H4 (cell line): ENCODE results near the gene NEMP2. TPM values are rescaled to one million over a fixed set of nuclear protein-coding genes. Genes with fewer than 3 reads are reported as not detected.
"Not testable (repeated sequence)": the region's sequence is repeated elsewhere in the genome, so short reads cannot be mapped to it uniquely, and the experiment has no call there.

ENCODE experiments used
- DNase-seq: peaks from one replicate; pipeline ENCODE4 v3.0.0-alpha.2; 2015; ENCODE audit warnings: low spot score
- total RNA-seq: library from RNA; depleted of rRNA; stranded (reverse); fragments of >200 nt; shearing (Covaris generic); gene quantifications from 2 replicates; pipeline ENCODE4 v1.2.3, GENCODE V29; 2014

NEMP2 gene
- total RNA-seq, 1 experiment from 2014 or later = 14.6 TPM

DNA sequence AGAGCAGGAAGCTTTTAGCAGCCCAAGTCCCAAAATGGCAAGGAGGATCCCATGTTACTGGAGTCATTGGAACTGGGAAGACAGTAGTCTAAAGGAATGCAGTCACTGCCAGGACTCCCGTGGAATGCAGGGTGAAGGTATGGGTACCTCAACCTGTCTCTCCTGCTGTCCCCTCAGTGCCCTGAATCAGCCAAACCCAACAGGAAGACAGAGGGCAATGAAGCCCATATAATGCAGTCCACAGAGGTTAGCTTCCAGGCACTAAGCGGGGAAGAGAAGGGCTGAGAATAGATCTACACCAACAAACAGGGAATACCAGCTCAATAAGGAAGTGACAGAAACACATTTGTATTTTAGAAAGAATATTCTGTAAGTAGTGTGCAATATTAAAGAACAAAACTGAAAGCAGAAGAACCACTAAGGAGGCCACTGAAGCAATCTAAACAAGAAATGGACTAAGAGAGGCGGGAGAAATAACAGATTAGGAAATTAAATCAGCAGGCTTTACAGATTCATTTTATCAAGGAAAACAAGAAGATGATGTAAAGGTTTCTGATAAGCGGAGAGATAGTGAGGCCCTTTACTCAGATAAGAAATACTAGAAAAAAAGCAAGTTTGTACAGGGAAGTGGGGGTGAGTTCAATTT is 8.3 kb downstream of the NEMP2 start:
- DNase-seq = no peak

DNA sequence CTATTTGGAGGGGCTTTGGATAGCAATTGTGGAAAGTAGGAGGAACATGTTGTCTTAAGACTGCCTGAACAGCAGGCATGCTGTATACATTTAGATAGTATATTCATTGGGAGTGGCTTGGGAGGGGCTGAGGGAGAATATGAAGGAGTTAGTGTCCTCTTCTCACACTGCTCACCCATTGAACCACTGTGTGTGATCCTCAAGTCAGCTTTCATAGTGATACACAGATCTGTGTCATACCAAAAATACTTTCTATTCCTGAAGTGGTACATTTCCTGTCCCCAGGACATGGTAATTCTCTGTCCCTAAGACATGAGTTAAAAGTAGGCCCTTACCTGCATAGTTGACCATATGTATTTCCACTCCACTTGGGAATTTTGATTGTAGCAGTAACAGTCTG is 9.6 kb downstream of the NEMP2 start:
- no peak for DNase-seq

DNA sequence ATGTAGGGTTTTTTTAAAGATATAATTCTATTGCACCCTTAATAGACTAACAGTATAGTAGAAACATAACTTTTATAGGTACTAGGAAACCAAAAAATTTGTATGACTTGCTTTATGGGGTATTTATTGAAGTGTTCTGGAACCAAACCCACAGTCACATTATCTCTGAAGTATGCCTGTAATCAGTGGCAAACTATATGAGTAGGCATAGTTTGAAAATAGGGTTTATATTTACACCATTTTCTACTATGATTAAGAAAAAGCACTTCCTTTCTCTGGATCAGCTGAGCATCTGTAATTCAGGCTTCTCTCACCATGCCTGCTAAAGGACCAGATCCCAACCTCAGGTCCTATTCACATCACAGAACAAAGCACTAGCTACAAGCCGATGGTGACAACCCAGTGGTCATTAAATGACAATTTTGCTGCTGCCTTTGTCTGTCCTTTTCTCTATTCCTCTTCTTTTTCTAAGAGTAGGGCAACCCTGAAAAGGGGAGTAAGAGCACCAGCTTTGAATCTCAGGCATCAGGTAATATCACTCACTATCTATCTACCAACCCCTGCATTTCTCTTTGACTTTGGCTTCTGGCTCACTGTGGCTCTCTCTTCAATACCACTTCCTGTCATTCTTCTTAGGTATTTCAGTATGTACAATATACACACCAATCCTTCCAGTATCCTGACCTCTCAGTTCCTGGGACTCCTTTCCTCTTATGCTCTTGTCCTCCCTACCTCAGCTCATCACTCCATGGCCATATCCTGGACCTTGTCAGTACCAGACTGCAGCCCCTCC is 14.4 kb downstream of the NEMP2 start:
- no peak for DNase-seq

DNA sequence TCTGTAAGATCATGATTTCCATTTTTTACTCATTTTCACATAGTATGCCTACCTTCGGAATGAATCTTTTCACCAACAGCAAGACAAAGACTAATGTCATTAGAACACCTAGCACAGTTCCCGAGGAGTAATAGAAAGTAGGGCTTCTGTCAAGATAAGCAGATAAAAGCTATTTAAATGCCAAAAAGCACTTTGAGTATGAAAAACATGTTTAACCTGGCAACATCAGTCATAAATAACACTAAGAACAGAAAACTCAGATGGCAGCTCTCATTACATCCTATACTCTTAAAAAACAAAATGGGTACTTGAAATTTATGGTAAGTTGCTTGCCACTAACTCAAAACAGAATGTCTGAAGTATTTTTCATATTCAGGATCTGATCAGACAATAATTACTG is 17.1 kb downstream of the NEMP2 start:
- DNase-seq = no peak

DNA sequence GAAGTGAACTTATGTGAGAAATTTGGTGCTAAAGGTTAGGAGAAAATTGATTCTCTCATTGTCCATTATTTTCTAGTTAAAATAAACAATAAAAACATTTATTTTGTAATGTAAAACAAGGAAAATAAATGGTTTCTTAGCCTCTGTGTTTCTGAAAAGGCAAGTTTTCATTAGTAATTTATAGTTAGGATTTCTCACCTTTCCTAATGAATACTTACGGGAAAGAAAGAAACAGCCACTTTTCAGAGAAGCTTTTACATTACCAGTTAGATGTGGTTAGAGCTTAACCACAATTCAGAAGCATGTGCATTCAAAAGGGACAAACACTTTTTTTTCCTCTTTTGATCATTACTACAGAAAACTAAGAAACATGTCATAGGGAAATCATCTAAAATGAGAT is 18.8 kb downstream of the NEMP2 start:
- DNase-seq = no peak

DNA sequence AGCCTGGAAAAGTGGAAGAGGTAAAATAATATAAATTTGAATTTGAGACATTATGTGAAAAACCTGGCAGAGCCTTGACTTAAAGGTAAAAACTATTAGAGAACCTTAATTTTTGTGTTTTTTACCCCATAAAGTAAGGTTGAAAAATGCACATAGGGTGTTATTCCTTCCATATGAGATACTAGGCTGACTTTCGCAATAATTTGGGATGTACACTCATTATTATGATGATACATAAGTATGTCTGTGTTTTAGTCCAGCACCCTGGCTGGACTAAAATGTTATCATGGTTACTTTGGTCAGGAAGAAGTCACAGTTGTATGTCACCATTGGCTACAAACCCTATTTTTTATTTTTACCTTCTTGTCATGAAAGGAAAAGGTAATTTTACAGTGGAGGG is 19.8 kb downstream of the NEMP2 start:
- DNase-seq = no peak

DNA sequence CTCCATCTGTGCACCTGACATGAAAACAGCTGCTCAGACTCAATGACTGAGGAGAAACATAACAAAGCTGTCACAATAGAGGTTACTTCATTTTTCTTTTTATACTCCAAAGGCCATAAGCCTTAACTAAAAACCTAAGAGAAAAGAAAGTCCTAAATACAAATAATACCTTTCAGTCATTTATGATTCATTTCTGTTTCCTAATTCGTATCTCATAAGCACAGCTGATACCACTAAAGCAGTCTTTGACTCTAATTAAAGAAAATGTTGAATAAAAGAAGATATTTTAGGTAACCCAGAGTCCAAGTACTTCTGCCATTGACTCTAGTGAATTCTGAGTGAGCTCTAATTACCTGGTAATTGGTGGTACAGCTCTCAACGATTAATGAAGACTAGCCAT is 20.6 kb downstream of the NEMP2 start:
- no peak for DNase-seq

DNA sequence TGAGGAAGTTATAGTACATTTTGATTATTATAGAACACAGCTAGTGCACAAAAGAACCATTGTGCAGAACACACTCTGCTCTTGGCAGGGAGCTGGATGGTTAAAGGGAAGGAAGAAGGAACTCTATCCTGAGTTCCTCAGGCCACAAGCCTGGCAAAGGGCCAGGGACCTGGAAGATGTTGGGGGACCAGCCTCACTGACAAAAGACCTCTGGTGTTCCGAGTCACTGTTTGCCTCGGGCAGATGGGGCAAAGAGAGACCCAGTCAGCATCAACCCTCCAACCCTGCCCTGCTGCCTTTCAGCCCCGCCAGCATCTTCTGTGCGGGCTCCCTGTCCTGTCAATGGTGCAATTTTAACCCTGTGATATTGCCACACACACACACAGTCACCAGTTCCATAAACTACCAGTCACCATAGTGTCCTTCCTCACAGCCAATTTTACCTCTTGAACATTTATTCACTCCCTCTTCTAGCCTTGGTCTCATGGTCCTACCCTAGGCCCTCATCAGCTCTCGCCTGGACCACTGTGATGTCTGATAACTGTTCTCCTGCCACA is 21.9 kb downstream of the NEMP2 start:
- no peak for DNase-seq

DNA sequence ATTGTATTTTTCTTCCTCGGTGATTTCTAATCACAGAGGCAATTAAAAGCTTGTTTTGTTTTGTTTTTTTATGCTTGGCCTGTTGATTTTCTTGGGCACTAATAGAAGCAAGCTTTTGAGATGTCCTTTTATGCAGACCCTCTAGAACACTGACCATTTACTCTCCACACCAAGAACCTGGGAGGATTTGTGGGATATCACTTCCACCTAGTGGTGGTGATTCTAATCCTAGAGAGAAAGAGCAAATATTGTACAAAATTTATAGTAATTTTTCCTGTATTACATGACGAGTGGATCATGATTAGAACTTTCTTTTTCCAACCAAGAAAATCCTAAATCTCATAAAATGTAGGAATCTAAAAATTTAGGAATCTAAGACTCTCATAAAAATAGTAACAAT is 23.4 kb downstream of the NEMP2 start:
- no peak for DNase-seq

DNA sequence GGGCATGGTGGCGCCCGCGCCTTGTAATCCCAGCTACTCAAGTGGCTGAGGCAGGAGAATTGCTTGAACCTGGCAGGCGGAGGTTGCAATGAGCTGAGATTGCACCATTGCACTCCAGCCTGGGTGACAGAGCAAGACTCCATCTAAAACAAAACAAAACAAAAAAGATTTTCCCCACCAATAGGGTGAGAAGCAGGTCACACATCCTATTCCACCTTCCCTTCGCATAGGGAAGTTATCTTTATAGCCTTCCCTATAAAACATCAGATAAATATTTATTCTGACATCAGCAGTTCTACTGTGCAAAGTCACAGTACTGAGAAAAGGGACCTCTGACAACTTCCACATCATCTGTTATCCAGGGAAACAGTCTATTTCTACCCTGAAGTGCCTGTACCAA is 24.6 kb downstream of the NEMP2 start:
- not testable (repeated sequence) for DNase-seq

DNA sequence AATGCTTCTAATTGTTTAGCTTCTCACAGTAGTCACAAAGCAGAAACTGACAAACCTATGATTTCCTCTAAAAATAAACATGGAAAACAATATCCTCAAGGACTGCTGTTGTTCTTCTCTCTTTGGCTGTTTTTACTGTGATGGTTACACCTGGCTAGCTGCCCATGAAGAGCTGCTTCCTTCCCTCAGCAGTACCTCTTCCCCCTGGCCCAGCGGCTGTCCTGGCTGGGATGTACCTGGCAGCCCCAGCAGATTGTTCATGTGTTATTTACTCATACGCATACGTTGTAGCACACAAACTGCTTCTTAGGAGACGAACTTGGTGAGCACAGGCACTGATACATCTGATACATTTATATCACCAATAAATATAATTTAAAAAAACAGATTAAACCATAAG is 27.4 kb downstream of the NEMP2 start:
- no peak for DNase-seq

DNA sequence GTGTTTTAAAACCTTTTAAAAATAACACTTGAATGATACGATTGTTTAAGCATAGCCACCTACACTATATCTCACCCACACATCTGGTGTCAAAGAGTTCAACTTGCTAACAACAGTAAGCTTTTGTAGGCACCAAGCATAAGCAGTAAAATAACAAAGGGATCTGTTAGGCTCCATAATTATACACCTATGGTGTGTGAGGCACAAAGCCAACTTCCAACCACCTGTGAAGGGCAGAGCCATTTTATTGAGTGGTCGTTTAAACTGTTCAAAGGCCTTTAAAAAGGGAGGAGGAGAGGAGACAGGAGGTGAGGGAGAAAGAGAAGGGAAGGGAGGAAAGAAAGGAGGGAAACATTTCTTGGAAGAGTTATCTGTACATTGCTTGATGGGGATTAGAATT is 27.9 kb downstream of the NEMP2 start:
- no peak for DNase-seq

DNA sequence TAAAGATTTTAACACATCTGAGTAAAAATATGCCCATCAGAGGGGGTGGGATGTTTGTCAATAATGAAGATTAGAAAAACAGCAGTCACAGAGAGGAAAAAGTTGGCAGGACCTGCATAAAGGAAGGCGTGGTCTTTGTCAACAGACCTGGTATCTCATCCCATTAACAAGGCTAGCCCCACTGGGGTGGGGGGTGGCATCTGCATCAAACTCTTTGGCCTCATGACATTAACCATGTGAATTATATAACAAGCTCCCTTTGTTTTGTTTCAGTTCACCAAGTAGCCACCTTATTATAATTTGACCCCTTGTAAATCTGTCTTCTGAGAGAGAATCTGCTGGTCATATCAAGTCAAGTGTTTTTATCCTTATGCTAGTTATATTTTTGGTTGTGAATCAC is 28.8 kb downstream of the NEMP2 start:
- DNase-seq = no peak

DNA sequence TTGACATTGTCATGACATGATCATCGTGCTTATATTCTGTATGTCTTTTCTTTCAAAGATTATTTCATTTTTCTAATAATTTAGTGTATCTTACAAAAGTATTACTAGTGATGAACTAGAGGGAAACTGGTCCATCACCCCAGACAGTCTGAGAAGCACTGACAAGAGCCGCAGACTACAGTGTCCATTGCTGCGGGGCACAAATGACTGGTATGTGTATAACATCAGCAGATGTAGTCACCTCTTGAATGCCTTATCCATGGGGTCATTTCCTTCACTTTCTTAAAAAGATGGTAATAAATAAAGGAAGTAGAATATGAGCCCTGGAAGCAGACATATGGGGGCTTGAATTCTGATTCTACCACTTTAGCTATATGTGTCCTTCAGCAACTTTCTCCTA is 29.6 kb downstream of the NEMP2 start:
- DNase-seq = no peak

DNA sequence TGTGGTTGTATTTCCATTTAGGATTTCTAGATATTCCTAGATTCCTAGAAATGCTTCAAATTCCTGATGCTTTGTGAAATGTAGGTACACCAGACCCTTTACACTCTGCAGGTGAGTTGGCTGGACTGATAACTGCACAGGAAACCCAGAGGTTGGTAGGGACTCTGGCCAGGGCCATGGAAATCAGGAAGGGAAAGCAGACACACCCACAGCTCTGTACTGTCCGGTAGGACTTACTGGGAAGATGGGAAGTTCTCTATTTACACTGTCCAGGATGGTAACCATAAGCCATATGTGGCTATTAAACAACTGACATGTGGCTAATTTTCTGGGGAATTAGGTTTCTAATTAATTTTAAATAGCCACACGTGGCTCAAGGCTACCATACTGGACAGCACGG is 31.4 kb downstream of the NEMP2 start:
- DNase-seq = no peak

DNA sequence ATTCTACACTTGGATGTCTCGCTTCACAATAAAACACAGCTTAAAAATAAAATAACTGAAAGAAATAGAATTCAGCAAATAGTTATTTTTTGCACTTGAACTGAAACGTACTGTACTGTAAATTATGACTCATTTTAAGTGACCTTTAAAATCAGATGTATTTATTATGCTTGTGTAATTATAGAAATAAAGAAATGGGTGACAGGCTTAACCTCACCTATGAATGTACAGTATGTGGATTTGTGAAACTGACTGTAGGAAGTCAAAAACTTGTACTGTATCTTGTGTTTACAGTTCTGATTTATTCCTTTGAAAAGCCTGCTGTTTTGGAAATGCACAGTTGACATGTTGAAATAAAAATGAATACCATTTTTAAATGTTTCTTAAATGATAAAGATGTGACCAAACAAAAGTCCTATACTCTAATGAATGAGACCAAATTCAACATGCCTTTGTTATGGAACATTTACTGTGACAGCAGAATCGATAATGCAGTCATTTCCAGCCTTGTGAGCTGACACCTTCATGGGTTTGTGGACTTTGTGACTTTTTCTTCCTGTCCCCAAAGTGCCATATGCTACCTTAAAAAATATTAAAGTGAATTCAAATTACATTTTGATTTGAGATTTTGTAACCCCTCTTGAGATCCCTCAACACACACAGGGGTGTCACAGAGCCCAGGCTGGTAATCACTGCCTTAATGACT is 32.7 kb downstream of the NEMP2 start:
- DNase-seq = no peak

DNA sequence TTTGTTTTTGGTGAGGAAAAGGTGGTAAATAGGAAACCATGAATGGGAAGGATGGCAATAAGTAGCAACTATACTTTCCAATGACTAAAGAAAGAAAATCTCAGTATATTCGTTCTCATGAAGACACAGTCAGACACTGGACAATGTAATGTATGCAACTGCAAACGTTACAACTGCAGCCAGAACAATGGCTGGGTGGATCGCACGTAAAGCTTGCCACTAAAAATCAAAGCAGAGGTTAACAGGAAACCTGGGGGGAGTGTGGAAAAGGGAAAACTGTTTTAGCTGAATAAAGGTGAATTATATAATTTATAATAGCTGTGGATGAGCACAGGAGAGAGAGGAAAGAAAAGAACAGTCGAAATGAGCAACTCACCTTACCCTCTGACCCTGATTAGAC is 33.3 kb downstream of the NEMP2 start:
- DNase-seq = no peak

DNA sequence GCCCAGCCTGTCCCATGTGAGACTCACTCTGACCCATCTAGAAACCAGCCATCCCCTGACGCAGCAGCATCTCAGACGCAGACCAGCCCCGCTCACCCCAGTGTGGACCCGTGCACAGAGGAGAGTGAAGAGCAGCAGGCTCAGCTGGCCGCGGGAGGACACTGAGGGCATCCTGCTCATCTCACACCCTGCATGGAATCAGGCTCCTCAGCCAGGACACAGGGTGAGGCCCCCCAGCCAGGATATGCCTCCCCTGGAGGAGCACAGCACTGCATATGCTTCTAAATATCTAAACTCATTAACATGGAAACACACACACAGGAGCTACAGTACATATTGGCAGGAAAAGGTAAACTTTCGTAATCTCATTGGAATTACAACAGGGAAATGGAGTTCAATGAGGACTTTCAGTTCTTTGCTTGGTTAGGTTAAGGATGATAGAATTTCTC is 34.4 kb downstream of the NEMP2 start:
- DNase-seq = no peak

DNA sequence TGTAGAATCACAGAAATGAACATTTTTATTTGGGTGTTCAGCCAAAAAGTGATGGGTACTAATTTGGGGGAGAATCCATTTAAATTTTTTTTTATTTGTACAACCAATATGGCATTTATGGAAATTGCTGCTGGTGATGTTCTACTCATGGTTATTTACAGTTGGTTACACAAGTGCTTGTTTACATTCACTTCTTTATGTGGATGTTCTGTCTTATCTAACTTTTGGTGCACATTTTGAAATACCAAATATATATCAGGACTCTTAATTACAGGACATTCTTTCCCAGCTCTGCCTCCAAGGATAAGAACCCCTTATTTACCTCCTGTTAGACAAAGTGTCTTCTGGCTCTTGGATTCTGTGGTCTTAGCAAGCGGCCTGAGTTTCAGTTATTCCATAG is 35.2 kb downstream of the NEMP2 start:
- DNase-seq = no peak

DNA sequence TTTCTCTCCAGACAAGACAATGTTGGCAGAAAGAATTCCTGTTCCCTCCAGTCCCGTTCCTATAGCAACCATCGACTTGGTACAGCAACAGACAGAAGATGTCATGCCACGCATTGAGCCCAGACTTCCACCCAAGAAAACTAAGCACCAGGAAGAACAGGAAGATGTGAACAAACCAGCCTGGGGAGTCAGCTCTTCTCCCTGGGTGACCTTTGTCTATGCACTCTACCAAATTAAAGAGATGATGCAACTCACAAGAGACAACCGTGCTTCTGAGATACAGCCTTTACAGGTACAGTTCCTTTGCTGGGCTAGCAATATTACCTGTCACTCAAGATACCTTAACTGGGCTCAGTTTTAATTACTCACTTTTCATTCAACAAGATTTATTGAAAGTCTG is 37.1 kb downstream of the NEMP2 start:
- no peak for DNase-seq

DNA sequence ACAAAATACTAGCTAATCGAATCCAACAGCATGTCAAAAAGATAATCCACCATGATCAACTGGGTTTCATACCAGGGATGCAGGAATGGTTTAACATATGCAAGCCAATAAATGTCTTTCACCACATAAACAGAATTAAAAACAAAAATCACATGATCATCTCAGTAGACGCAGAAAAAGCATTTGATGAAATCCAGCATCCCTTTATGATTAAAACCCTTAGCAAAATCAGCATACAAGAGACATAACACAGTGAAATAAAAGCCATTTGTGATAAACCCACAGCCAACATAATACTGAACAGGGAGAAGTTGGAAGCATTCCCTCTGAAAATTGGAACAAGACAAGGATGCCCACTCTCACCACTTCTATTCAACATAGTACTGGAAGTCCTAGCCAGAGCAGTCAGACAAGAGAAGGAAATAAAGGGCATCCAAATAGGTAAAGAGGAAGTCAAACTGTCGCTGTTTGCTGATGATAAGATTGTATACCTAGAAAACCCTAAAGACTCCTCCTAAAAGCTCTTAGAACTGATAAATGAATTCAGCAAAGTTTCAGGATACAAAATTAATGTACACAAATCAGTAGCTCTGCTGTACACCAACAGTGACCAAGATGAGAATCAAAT is 39.8 kb downstream of the NEMP2 start:
- DNase-seq = not testable (repeated sequence)

DNA sequence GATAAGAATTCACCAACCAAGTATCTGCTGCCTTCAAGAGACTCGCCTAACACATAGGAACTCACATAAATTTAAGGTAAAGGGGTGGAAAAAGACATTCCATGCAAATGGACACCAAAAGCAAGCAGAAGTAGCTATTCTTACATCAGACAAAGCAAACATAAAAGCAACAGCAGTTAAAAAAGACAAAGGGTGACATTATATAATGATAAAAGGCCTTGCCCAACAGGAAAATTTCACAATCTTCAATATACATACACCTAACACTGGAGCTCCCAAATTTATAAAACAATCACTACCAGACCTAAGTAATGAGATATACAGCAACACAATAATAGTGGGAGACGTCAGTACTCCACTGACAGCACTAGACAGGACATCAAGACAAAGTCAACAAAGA is 41.4 kb downstream of the NEMP2 start:
- no peak for DNase-seq
